Ureter (tissue), 1 donor: ENCODE results near the gene STOX2. TPM values are rescaled to one million over a fixed set of nuclear protein-coding genes. Genes with fewer than 3 reads are reported as not detected.

ENCODE experiments used
- DNase-seq: peaks from one replicate; pipeline ENCODE4 v3.0.0-alpha.2; 2020; ENCODE audit warnings: low spot score
- total RNA-seq: library from RNA; stranded (reverse); gene quantifications from one replicate; pipeline ENCODE4 v1.2.4, GENCODE V29; 2023
- donor health status: DM: yes; HTN: yes; CAD: no.

The STOX2 gene
- total RNA-seq, 1 donor from 2014 or later, result 38.1 TPM

GRCh38 chr4:184067931-184068554, 162.9 kb downstream of the STOX2 start:
- no peak for DNase-seq

Other genes starting within 250 kb of the STOX2 start
- gene RWDD4, start 246.1 kb upstream of the STOX2 start, total RNA-seq, result 17.3 TPM
- gene TRAPPC11, start 246.0 kb upstream of the STOX2 start, total RNA-seq, result 49.4 TPM